ENCODE data around the gene DOCK1. TPM values are rescaled to one million over a fixed set of nuclear protein-coding genes. Genes with fewer than 3 reads are reported as not detected.

Gene DOCK1
- total RNA-seq, 2 donors from 2014 or later = 72.4 to 89.3 TPM

GRCh38 chr10:126945351-126946030 lies 40.3 kb downstream of the DOCK1 start:
- H3K4me3 Mint-ChIP-seq = no peak overlapping the region
- peaks cover 33% of the 10 kb centered on the region for H3K36me3 Mint-ChIP-seq (ENCODE audit: low read depth)
- H3K27ac ChIP-seq (ENCODE audit: low read depth, low read length) = no peak overlapping the region
- no peak for DNase-seq
- peaks cover 10% of the 10 kb centered on the region for H3K36me3 ChIP-seq (ENCODE audit: control insufficient read depth, insufficient read depth, low read length)
- no peak overlapping the region for H3K4me3 ChIP-seq (ENCODE audit: low read length)
- H3K9me3 Mint-ChIP-seq = peaks cover 5% of the 10 kb centered on the region
- H3K27me3 ChIP-seq (ENCODE audit: control insufficient read depth, insufficient read depth, low read length, poor library complexity, severe bottlenecking) = no peaks in the 10 kb centered on the region
- H3K27me3 Mint-ChIP-seq (ENCODE audit: insufficient read depth) = no peaks in the 10 kb centered on the region
- 90 to 94% methylated on average over 12 to 15 of the region's 15 CpGs for WGBS, 2 experiments (ENCODE audit: insufficient coverage in 1 of 2, insufficient read length in 1 of 2)
- peaks cover 8% of the 10 kb centered on the region for H3K4me1 Mint-ChIP-seq
- no peak for TF ChIP-seq CTCF (conservative IDR thresholded peaks at IDR 0.05)
- H3K4me1 ChIP-seq (ENCODE audit: control insufficient read depth, insufficient read depth, low read length) = no peaks in the 10 kb centered on the region
- H3K27ac Mint-ChIP-seq = peak overlapping the region; percentile 49
- H3K9ac ChIP-seq (ENCODE audit: extremely low read depth, low read length, poor library complexity, severe bottlenecking) = no peak overlapping the region
- peaks cover 45% of the 10 kb centered on the region for H3K9me3 ChIP-seq (ENCODE audit: control insufficient read depth, low read length)

GRCh38 chr10:126946746-126947145 lies 41.5 kb downstream of the DOCK1 start:
- 97 to 100% methylated on average over 4 to 6 of the region's 6 CpGs for WGBS, 2 experiments (ENCODE audit: insufficient coverage in 1 of 2, insufficient read length in 1 of 2)
- peaks cover 10% of the 10 kb centered on the region for H3K36me3 ChIP-seq (ENCODE audit: control insufficient read depth, insufficient read depth, low read length)
- no peak for DNase-seq
- H3K27ac ChIP-seq (ENCODE audit: low read depth, low read length) = no peak overlapping the region
- H3K4me3 ChIP-seq (ENCODE audit: low read length) = peak overlapping the region; percentile 16
- no peaks in the 10 kb centered on the region for H3K4me1 ChIP-seq (ENCODE audit: control insufficient read depth, insufficient read depth, low read length)
- Mint-ChIP-seq H3K4me1 (peaks cover 8% of the 10 kb centered on the region), H3K4me3 (no peak overlapping the region), H3K27me3 (ENCODE audit: insufficient read depth) (no peaks in the 10 kb centered on the region), H3K27ac (no peak overlapping the region), H3K9me3 (peaks cover 5% of the 10 kb centered on the region), H3K36me3 (ENCODE audit: low read depth) (peaks cover 24% of the 10 kb centered on the region)
- H3K9me3 ChIP-seq (ENCODE audit: control insufficient read depth, low read length) = peaks cover 50% of the 10 kb centered on the region
- no peaks in the 10 kb centered on the region for H3K27me3 ChIP-seq (ENCODE audit: control insufficient read depth, insufficient read depth, low read length, poor library complexity, severe bottlenecking)
- no peak overlapping the region for H3K9ac ChIP-seq (ENCODE audit: extremely low read depth, low read length, poor library complexity, severe bottlenecking)
- TF ChIP-seq CTCF (conservative IDR thresholded peaks at IDR 0.05) = no peak

- Mint-ChIP-seq H3K4me3 (no peak overlapping the region), H3K36me3 (ENCODE audit: low read depth) (peaks cover 17% of the 10 kb centered on the region)
- TF ChIP-seq CTCF (conservative IDR thresholded peaks at IDR 0.05) = no peak
Observed at GRCh38 chr10:126948355-126949160, 43.3 kb downstream of the DOCK1 start.

More at GRCh38 chr10:126948355-126949160, 43.3 kb downstream of the DOCK1 start:
- DNase-seq = no peak
- peaks cover 5% of the 10 kb centered on the region for H3K9me3 Mint-ChIP-seq
- Histone ChIP-seq H3K9me3 (ENCODE audit: control insufficient read depth, low read length) (peaks cover 66% of the 10 kb centered on the region), H3K27ac (ENCODE audit: low read depth, low read length) (no peak overlapping the region), H3K36me3 (ENCODE audit: control insufficient read depth, insufficient read depth, low read length) (peaks cover 10% of the 10 kb centered on the region), H3K27me3 (ENCODE audit: control insufficient read depth, insufficient read depth, low read length, poor library complexity, severe bottlenecking) (no peaks in the 10 kb centered on the region), H3K4me1 (ENCODE audit: control insufficient read depth, insufficient read depth, low read length) (no peaks in the 10 kb centered on the region), H3K9ac (ENCODE audit: extremely low read depth, low read length, poor library complexity, severe bottlenecking) (no peak overlapping the region), H3K4me3 (ENCODE audit: low read length) (peak overlapping the region; percentile 25)
- no peak overlapping the region for H3K27ac Mint-ChIP-seq
- 95 to 98% methylated on average over 8 to 13 of the region's 13 CpGs for WGBS, 2 experiments (ENCODE audit: insufficient coverage in 1 of 2, insufficient read length in 1 of 2)
- peaks cover 3% of the 10 kb centered on the region for H3K4me1 Mint-ChIP-seq
- no peaks in the 10 kb centered on the region for H3K27me3 Mint-ChIP-seq (ENCODE audit: insufficient read depth)

Measured in endodermal cell (in vitro differentiated cells).